Measurements from ENCODE around the gene C2orf49.

- TF ChIP-seq TCF4 (CRISPR knock-in tag; IDR thresholded peaks at IDR 0.05; ENCODE audit: borderline replicate concordance): no peak
- TF ChIP-seq ZFP3 (CRISPR knock-in tag; IDR thresholded peaks at IDR 0.05): no peak
- TF ChIP-seq CSDC2 (CRISPR knock-in tag; IDR thresholded peaks at IDR 0.05): no peak
- TF ChIP-seq GLIS3 (CRISPR knock-in tag; IDR thresholded peaks at IDR 0.05): no peak
- no peak for TF ChIP-seq CREB5 (CRISPR knock-in tag; IDR thresholded peaks at IDR 0.05; ENCODE audit: low read depth)
- no peak for TF ChIP-seq PATZ1 (CRISPR knock-in tag; IDR thresholded peaks at IDR 0.05; ENCODE audit: borderline replicate concordance)
- no peak for TF ChIP-seq ZFP30 (CRISPR knock-in tag; IDR thresholded peaks at IDR 0.05)
- TF ChIP-seq ARNTL (CRISPR knock-in tag; IDR thresholded peaks at IDR 0.05; ENCODE audit: borderline replicate concordance, low read depth): no peak
- no peak for TF ChIP-seq RARB (CRISPR knock-in tag; IDR thresholded peaks at IDR 0.05)
- TF ChIP-seq PPARA (CRISPR knock-in tag; IDR thresholded peaks at IDR 0.05; ENCODE audit: borderline replicate concordance): no peak
- no peak for TF ChIP-seq ZNF8 (CRISPR knock-in tag; IDR thresholded peaks at IDR 0.05)
- TF ChIP-seq POU6F1 (CRISPR knock-in tag; IDR thresholded peaks at IDR 0.05; ENCODE audit: borderline replicate concordance, low read depth): no peak
- TF ChIP-seq OSR1 (CRISPR knock-in tag; IDR thresholded peaks at IDR 0.05): no peak
- no peak for TF ChIP-seq TSHZ2 (CRISPR knock-in tag; IDR thresholded peaks at IDR 0.05)
Observed at GRCh38 chr2:105291981-105292380, 45.4 kb upstream of the C2orf49 start.

All from SK-N-SH treated with all-trans-retinoic acid at 6 μM for 48 hours (cell line).